HG03457 (cell line): ENCODE results near the gene MRPL21.

Source experiments
- ATAC-seq: cut with Tn5 transposase; IDR thresholded peaks from one replicate; pipeline ENCODE4 v1.9.1; 2021; ENCODE audit warnings: moderate number of reproducible peaks; ENCODE audit not compliant: unreplicated experiment

MRPL21 gene

GRCh38 chr11:68903288-68904247 lies at the start of gene MRPL21, which contains the start of gene IGHMBP2:
MRPL21 (minus strand) TSS chr11:68903832; CDS start chr11:68903810, 22 bp downstream.
IGHMBP2 (plus strand) TSS chr11:68903891; CDS start chr11:68903953, 62 bp downstream.
- ATAC-seq, result no peak

DNA sequence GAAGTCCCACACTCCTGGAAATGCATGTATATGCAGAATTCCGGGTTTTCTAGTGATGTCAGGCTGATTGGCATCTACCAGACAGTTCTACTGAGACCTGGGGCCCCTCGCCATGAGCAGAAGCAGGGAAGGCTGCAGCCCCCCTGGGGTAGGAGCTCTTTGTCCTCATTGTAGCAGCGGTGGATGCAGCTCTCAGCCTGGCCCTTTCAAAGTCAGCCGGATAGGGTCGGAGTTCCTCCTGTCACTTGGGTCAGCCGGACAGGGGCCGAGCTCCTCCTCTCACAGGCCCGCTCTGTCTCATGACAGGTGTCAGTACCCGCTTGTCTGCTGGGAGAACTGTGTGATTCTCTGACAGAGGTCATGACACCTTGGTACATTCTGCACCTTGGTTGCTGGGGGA lies 47.1 kb upstream of the MRPL21 start:
- ATAC-seq, result no peak

DNA sequence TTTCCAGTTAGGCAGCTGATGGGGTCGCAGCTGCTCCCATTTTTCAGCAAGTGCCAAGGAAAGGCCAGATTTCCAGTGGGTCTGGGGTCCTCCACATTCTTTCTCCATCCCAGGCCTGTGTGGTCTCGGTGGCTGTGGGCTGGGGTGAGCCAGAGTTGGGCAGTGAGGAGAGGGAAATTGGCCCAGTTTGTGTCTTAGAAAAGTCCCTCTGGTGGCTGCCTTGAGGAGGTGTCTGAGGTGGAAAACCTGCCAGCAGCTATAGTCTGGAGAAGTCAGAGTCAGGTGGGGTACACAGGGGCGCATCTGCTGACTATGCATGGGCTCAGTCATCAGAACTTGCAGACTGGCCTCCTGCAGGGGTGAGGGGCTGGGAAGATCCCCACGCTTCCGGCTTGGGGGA lies 46.6 kb upstream of the MRPL21 start:
- no peak for ATAC-seq

DNA sequence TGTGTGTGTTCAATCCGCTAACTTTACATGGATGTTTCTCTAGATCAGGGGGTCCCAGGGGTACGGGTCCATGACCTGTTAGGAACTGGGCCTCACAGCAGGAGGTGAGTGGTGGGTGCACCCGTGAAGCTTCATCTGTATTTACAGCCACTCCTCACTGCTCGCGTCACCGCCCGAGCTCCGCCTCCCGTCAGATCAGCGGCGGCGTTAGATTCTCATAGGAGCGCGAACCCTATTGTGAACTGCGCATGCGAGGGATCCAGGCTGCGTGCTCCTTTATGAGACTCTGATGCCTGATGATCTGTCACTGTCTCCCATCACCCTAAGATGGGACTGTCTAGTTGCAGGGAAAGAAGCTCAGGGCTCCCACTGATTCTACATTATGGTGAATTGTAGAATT lies 45.3 kb upstream of the MRPL21 start:
- no peak for ATAC-seq

DNA sequence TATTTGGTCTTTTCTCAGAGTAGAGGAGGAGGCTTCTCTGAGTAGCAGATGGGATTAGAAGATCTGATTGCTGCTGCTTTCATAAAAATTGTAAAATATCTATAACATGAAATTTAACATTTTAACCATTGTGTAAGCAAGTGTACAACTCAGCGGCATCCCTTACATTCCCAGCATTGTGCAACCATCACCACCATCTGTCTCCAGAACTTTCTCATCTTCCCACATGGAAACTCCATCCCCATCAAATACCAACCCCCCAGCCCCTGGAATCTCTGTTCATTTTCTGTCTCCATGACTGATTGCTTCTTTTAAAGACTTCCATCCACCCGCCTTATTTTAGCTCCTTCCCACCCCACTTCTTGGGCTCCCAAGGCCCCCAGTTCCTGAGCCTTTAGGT lies 44.9 kb upstream of the MRPL21 start:
- ATAC-seq, result no peak

DNA sequence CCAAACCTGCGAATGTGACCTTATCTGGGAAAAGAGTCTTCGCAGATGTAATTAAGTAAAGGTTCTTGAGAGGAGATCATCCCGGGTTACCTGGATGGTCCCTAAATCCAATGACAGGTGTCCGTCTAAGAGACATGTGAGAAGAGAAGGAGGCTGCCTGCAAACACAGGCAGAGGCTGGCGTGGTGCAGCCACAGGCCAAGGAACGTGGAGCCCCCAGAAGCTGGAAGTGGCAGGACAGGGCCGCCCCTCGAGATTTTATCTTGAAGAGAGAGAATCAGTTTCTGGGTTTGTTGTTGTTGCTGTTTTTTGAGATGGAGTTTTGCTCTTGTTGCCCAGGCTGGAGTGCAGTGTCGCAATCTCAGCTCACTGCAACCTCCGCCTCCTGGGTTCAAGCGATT lies 43.5 kb upstream of the MRPL21 start:
- ATAC-seq, result no peak

DNA sequence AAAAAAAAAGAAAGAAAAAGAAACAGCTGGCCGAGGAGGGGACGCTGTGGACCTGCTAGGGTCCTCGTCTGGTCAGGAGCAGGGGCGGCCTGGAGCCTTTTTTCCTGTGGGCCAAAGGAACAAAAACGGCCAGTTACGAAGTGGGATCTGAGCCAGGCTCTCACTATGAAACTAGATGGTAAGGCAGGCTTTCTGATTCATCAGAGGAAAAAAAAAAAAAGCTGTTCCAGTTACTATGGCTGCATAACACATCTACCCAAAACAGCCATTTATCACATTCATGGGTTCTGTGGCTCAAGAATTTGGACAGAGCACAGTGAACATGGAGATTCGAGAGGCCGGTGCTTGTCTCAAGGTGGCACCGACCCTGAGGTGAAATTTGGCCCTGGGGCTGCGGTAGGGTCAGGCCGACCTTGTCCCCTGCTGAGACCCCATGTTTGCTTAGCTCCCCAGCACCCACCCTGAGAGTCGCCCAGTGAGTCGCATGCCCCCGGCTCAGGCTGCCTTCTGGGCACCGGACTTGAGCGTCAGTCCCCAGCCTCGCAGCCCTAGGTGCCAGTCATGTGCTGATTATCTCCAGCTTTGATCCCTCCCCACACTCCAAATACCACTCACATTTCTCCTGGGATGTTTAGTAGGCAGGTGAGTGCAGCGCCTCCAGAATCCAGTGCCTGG lies 42.9 kb upstream of the MRPL21 start:
- no peak for ATAC-seq

- ATAC-seq, result no peak
Observed at GRCh38 chr11:68942751-68943271, 39.2 kb upstream of the MRPL21 start.

GRCh38 chr11:68942095-68942620 lies 38.5 kb upstream of the MRPL21 start:
- no peak for ATAC-seq

DNA sequence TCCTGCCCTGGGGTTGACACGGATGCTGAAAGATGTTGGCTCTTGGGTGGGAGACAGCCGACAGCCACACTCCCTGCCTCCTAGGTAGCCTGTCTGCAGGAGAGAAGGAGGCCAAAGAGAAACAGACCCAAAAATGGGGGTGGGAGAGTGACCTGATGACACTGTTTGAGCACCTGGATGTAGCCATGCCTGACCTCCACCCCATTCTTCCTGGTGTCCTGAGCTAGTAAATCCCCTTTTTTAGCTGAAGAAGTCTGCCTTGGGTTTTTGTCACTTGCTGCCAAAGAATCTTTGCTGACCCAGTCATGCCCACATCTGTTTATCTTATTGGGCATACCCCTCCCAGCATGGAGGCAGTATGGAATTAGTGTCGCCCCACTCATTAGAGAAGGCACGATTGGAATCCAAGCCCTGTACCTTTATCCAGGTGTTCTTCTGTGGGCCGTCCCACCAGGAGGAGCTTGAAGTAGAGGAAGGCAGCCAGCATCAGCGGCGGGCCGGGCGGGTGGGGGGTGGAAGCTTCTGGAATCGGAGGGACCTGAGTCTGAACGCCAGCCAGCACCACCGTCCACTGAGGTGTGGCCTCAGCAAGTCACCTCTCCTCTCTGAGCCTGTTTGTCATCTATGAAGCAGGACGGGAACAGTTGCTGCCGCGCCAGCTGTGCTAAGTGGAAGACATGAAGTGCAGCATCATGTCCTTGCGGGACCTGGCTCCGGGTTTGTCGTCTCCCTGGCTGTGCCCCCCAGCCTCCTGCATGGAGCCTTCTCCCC lies 37.9 kb upstream of the MRPL21 start:
- no peak for ATAC-seq

- no peak for ATAC-seq
Observed at GRCh38 chr11:68940651-68941323, 37.2 kb upstream of the MRPL21 start.

DNA sequence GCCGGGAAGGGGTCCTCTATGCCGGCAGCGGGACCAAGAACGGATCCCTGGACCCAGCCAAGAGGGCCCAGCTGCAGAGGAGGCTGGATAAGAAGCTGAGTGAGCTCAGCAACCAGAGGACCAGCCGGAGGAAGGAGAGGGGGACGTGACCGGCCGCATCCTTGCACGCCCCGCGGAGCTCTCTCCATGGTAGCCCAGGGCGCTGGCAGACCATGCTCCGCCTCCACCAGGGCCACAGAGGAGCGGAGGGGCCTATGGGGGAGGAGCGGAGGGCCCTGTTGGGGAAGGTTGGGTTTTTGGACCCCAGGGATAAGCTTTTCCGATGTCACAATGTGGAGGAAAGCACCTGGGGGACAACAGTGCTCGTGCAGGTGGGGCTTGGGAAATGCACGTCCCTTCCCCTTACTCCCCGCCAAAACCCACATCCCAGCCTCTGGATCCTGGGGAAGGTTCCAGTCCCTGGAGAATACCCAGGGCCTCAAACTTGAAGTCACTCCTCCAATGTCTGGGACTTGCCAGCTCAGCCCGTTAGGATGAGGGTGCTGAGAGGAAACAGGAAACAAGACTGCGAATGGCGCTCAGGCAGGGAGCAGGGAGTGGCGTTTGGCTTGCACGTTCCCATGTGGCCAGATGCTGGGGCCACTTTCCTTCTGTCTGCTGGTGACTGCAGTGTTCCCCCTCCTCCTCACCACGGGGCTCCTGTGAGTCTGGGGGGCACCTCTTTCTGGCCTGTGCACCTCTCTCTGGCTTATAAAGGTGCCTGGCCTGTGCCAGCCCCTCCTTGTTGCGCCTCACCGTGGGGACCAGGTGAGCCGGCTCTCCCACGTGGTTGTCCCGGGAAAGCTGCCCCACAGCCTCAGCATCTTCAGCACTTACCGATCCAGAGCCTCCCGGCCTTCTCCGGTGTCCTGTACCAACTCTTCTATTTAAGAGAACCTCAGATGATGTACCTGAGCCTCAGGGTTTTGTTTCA lies 36.2 kb upstream of the MRPL21 start:
- no peak for ATAC-seq

GRCh38 chr11:68938816-68939582 lies 35.4 kb upstream of the MRPL21 start:
- ATAC-seq, result no peak

- no peak for ATAC-seq
Observed at GRCh38 chr11:68938088-68938487, 34.5 kb upstream of the MRPL21 start.

DNA sequence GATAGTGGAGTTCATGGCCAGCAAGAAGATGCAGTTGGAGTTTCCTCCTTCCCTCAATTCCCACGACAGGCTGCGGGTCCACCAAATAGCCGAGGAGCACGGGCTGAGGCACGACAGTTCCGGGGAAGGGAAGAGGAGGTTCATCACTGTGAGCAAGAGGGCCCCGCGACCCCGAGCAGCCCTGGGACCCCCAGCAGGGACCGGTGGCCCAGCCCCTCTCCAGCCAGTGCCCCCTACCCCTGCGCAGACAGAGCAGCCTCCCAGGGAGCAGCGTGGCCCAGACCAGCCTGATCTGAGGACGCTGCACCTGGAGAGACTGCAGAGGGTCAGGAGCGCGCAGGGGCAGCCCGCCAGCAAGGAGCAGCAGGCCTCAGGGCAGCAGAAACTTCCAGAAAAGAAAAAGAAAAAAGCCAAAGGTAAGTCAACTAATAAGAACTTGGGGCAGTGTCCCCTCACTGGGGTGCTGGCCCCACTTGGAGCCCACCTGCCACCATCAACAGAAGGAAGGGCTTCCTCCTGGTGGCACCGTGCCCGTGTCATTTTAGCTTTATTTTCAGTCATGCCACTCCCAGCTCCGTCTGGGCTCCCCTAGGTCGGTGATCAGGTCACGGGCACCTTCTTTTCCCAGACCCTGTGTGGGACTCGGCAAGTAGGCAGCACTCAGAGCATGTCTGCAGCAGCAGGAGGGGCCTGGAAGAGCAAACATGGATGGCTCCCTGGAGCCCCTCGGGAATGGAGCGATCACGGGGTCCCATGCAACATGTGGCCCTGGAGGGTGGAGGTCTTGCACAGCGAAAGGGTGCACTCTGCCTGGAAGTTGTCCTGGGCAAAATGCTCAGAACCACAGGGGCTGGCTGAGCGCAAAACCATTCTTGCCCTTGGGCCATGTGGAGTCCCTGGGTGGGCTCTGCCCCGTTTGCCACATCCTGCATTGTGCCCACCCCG lies 33.3 kb upstream of the MRPL21 start:
- ATAC-seq, result no peak

- ATAC-seq, result no peak
Observed at GRCh38 chr11:68936358-68936636, 32.7 kb upstream of the MRPL21 start.
